Esophagus squamous epithelium (tissue), 5 donors: ENCODE results near the gene PEAK3. TPM values are rescaled to one million over a fixed set of nuclear protein-coding genes. Genes with fewer than 3 reads are reported as not detected.

Source experiments
- DNase-seq: peaks from one replicate; lab custom pipeline; 2025; lab: John Stamatoyannopoulos, UW
- H3K27ac ChIP-seq, 4 donors: fragments of 200-600 bp; sonication (generic); one replicate each; pipeline ENCODE4 v1.5.1; 2016 to 2019; ENCODE audit warnings: mild to moderate bottlenecking in 1 of 4
- H3K27me3 ChIP-seq, 4 donors: fragments of 200-600 bp; sonication (generic); 1 replicate in 3 of 4; 2 replicates in 1 of 4; pipeline versions ENCODE4 v1.5.1 to v1.6.0; 2017 to 2021; ENCODE audit warnings: antibody characterized with exemption in 1 of 4
- H3K36me3 ChIP-seq, 3 donors: fragments of 200-600 bp; sonication (generic); one replicate each; pipeline ENCODE4 v1.5.1; 2016 to 2019
- H3K4me1 ChIP-seq, 3 donors: fragments of 200-600 bp; sonication (generic); one replicate each; pipeline ENCODE4 v1.5.1; 2017 to 2019
- H3K4me3 ChIP-seq, 4 donors: fragments of 200-600 bp; sonication (generic); 1 replicate in 3 of 4; 2 replicates in 1 of 4; pipeline ENCODE4 v1.5.1; 2016 to 2019; ENCODE audit warnings: mild to moderate bottlenecking in 2 of 4, moderate library complexity in 1 of 4
- H3K9me3 ChIP-seq, 3 donors: fragments of 200-600 bp; sonication (generic); one replicate each; pipeline ENCODE4 v1.5.1; 2016 to 2019
- CTCF ChIP-seq, 6 experiments: fragments of 450-650 bp in 4 of 6; fragments of 200-600 bp in 2 of 6; sonication (generic) in 2 of 6; IDR thresholded peaks; one replicate each; pipeline ENCODE4 v1.5.1; 2016 to 2019; ENCODE audit warnings: antibody characterized with exemption in 6 of 6, mild to moderate bottlenecking in 4 of 6, moderate library complexity in 4 of 6
- POLR2A ChIP-seq, 4 donors: fragments of 450-650 bp; IDR thresholded peaks; one replicate each; pipeline ENCODE4 v1.6.1; 2017; ENCODE audit warnings: antibody characterized with exemption in 4 of 4, mild to moderate bottlenecking in 4 of 4, moderate library complexity in 3 of 4
- WGBS, 2 donors: methylation state at CpG; one replicate each; pipeline ENCODE4 v1.1.5; 2018; 5-methylcytosine and 5-hydroxymethylcytosine counted together
- intact Hi-C: fragments of 100-400 bp; cut with DNase I; formaldehyde crosslinking; loops from one replicate; pipeline ENCODE4 v1.15.0; 2022
- total RNA-seq, 4 donors: library from RNA; depleted of rRNA; stranded (reverse); fragments of >200 nt; gene quantifications; one replicate each; pipeline ENCODE4 v1.1.0, GENCODE V29; 2016
- donor health status: DM: yes; HTN: yes; CAD: no.

The PEAK3 gene
- total RNA-seq, 4 donors from 2014 or later, result 0.32 to 0.40 (median 0.38) TPM; not detected in 1

GRCh38 chr19:2242092-2242537 lies 39.9 kb downstream of the PEAK3 start:
- H3K27me3 ChIP-seq, result no peaks in the 10 kb centered on the region
- no peak overlapping the region for H3K4me3 ChIP-seq
- WGBS, 2 donors, result 87 to 95% methylated on average over 3 to 12 of the region's 12 CpGs
- DNase-seq, result no peak
- intact Hi-C loops, result no loop called here
- no peaks in the 10 kb centered on the region for H3K9me3 ChIP-seq
- peaks cover 36 to 49% (median 39%) of the 10 kb centered on the region in 3 donors for H3K36me3 ChIP-seq
- peak overlapping the region in 1 of 4 donors; percentile 96 for H3K27ac ChIP-seq
- no peak for TF ChIP-seq POLR2A (IDR thresholded peaks at IDR 0.05)
- no peak for TF ChIP-seq CTCF (IDR thresholded peaks at IDR 0.05)
- H3K4me1 ChIP-seq, result peaks cover 40 to 68% (median 52%) of the 10 kb centered on the region in 3 donors

GRCh38 chr19:2240881-2241760 lies 40.9 kb downstream of the PEAK3 start:
- H3K9me3 ChIP-seq, result no peaks in the 10 kb centered on the region
- TF ChIP-seq CTCF (IDR thresholded peaks at IDR 0.05) (peak in 1 of 6 experiments; percentile 8), POLR2A (IDR thresholded peaks at IDR 0.05) (no peak)
- H3K4me3 ChIP-seq, result peak overlapping the region in 3 of 4 donors; percentile 32 to 64 (median 41)
- H3K36me3 ChIP-seq, result peaks cover 27 to 39% (median 30%) of the 10 kb centered on the region in 3 donors
- H3K27me3 ChIP-seq, result no peaks in the 10 kb centered on the region
- intact Hi-C loops, result no loop called here
- peak overlapping the region; percentile 66 to 96 (median 76) for H3K27ac ChIP-seq
- 50 to 71% methylated on average over 8 to 17 of the region's 41 CpGs for WGBS, 2 donors
- peaks cover 37 to 64% (median 52%) of the 10 kb centered on the region in 3 donors for H3K4me1 ChIP-seq
- DNase-seq, result no peak

- DNase-seq, result no peak
Measured at GRCh38 chr19:2239771-2240770, 41.9 kb downstream of the PEAK3 start.

GRCh38 chr19:2239173-2239572 lies 42.8 kb downstream of the PEAK3 start:
- no peak for TF ChIP-seq POLR2A (IDR thresholded peaks at IDR 0.05)
- no peak for TF ChIP-seq CTCF (IDR thresholded peaks at IDR 0.05)
- no peak for DNase-seq
- Histone ChIP-seq H3K36me3 (peaks cover 9 to 28% (median 10%) of the 10 kb centered on the region in 3 donors), H3K9me3 (no peaks in the 10 kb centered on the region), H3K27me3 (no peaks in the 10 kb centered on the region), H3K4me3 (peak overlapping the region in 3 of 4 donors; percentile 32 to 64 (median 41)), H3K4me1 (peaks cover 43 to 79% (median 64%) of the 10 kb centered on the region in 3 donors), H3K27ac (peak overlapping the region in 2 of 4 donors; percentile 75 to 96)
- intact Hi-C loops, result loop anchor here (10.0 kb wide), 1 partner anchor 84 kb away; the partner anchor contains the start of gene AP3D1
- WGBS, 2 donors, result 35 to 38% methylated on average over 9 of the region's 10 CpGs

More at GRCh38 chr19:2239771-2240770, 41.9 kb downstream of the PEAK3 start:
- intact Hi-C loops, result loop anchor here (10.0 kb wide), 1 partner anchor 85 kb away; the partner anchor contains the start of gene AP3D1
- H3K4me1 ChIP-seq, result peaks cover 39 to 70% (median 55%) of the 10 kb centered on the region in 3 donors
- no peak for TF ChIP-seq CTCF (IDR thresholded peaks at IDR 0.05)
- TF ChIP-seq POLR2A (IDR thresholded peaks at IDR 0.05), result no peak
- WGBS, 2 donors, result 26 to 28% methylated on average over 19 to 26 of the region's 34 CpGs
- H3K27me3 ChIP-seq, result no peaks in the 10 kb centered on the region
- peak overlapping the region; percentile 1 to 64 (median 36) for H3K4me3 ChIP-seq
- peak overlapping the region; percentile 66 to 96 (median 76) for H3K27ac ChIP-seq
- H3K36me3 ChIP-seq, result peaks cover 17 to 29% (median 19%) of the 10 kb centered on the region in 3 donors
- H3K9me3 ChIP-seq, result no peaks in the 10 kb centered on the region
